ENCODE data around the gene XPO1.

DNA sequence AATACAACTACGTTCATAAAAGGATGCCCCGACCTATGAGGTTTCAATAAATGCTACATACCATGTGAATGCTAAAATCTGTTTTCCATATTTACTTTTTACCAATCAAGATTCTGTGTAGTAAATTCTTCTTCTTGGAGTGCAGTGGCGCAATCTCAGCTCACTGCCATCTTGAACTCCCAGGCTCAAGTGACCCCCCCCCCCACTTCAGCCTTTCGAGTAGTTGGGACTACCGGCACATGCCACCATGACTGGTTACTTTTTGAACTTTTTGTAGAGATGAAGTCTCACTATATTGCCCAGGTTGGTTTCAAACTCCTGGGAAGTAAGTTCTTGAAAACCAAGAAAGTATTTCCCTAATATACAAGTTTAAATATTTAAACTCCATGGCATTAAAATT lies 52.9 kb downstream of the XPO1 start:
- TF ChIP-seq SMC3 (conservative IDR thresholded peaks at IDR 0.05; ENCODE audit: poor library complexity) (no peak), CTCF (IDR thresholded peaks at IDR 0.05; ENCODE audit: poor library complexity, severe bottlenecking) (no peak), POLR2AphosphoS5 (IDR thresholded peaks at IDR 0.05) (no peak)

All from neural cell (in vitro differentiated cells).